Keratinocyte (primary cell): ENCODE measurements around the gene TELO2. TPM values are rescaled to one million over a fixed set of nuclear protein-coding genes. Genes with fewer than 3 reads are reported as not detected.
A peak's percentile ranks its signal among the peaks of the same experiment; 100 is the strongest.

Experiments used
- DNase-seq: peaks from one replicate; pipeline ENCODE4 v3.0.0-alpha.2; 2011; ENCODE audit warnings: low read depth, missing footprints, low spot score
- FAIRE-seq: peaks from 2 replicates; lab custom pipeline; 2011; peaks lifted over from hg19 to GRCh38; lab: Jason Lieb, UNC
- H2AFZ ChIP-seq: 2 replicates; pipeline ENCODE4 v1.6.0; 2012; ENCODE audit warnings: low read length, control low read depth, inconsistent platforms; ENCODE audit not compliant: control insufficient read depth
- H3K27ac ChIP-seq: 2 replicates; pipeline ENCODE4 v1.5.1; 2011; ENCODE audit warnings: low read length; ENCODE audit not compliant: control insufficient read depth, insufficient read depth
- H3K27me3 ChIP-seq: 3 replicates; pipeline ENCODE4 v1.6.0; 2011; ENCODE audit warnings: low read length; ENCODE audit not compliant: control insufficient read depth, insufficient read depth; ENCODE audit errors: extremely low read depth
- H3K36me3 ChIP-seq, 2 experiments: 2 replicates in 1 of 2; 3 replicates in 1 of 2; pipeline ENCODE4 v1.5.1; 2011; ENCODE audit warnings: low read length in 2 of 2, mild to moderate bottlenecking in 1 of 2; ENCODE audit not compliant: control insufficient read depth in 2 of 2, insufficient read depth in 2 of 2; ENCODE audit errors: extremely low read depth in 1 of 2
- H3K4me1 ChIP-seq: 3 replicates; pipeline ENCODE4 v1.5.1; 2011; ENCODE audit warnings: low read length; ENCODE audit not compliant: control insufficient read depth, insufficient read depth; ENCODE audit errors: extremely low read depth
- H3K4me2 ChIP-seq: 3 replicates; pipeline ENCODE4 v1.6.0; 2011; ENCODE audit warnings: low read depth, low read length; ENCODE audit not compliant: control insufficient read depth, insufficient read depth; ENCODE audit errors: extremely low read depth
- H3K4me3 ChIP-seq, 3 experiments: fragments of 200-600 bp in 1 of 3; sonication (generic) in 1 of 3; 2 replicates in 2 of 3; 3 replicates in 1 of 3; pipeline ENCODE4 v1.5.1; 2011 to 2016; ENCODE audit warnings: low read length in 3 of 3, mild to moderate bottlenecking in 3 of 3, control low read depth in 2 of 3, inconsistent platforms in 1 of 3, low read depth in 1 of 3, mixed read lengths in 1 of 3, mixed run types in 1 of 3, moderate library complexity in 1 of 3; ENCODE audit not compliant: control insufficient read depth in 2 of 3, insufficient read depth in 2 of 3; ENCODE audit errors: extremely low read depth in 1 of 3
- H3K79me2 ChIP-seq: 2 replicates; pipeline ENCODE4 v1.6.0; 2012; ENCODE audit warnings: low read length; ENCODE audit not compliant: control insufficient read depth, insufficient read depth
- H3K9ac ChIP-seq: 3 replicates; pipeline ENCODE4 v1.6.0; 2011; ENCODE audit warnings: low read length; ENCODE audit not compliant: control insufficient read depth, insufficient read depth; ENCODE audit errors: extremely low read depth
- H3K9me1 ChIP-seq: 3 replicates; pipeline ENCODE4 v1.6.0; 2011; ENCODE audit warnings: low read length; ENCODE audit not compliant: control insufficient read depth, insufficient read depth; ENCODE audit errors: extremely low read depth
- H3K9me3 ChIP-seq: 2 replicates; pipeline ENCODE4 v1.5.1; 2012; ENCODE audit warnings: low read depth, low read length; ENCODE audit not compliant: control insufficient read depth
- H4K20me1 ChIP-seq: 3 replicates; pipeline ENCODE4 v1.6.0; 2011; ENCODE audit warnings: low read length; ENCODE audit not compliant: control insufficient read depth, insufficient read depth; ENCODE audit errors: extremely low read depth
- CTCF ChIP-seq, 3 experiments: IDR thresholded peaks in 1 of 3; conservative IDR thresholded peaks in 1 of 3; optimal IDR thresholded peaks in 1 of 3; 2 replicates in 2 of 3; 3 replicates in 1 of 3; pipeline versions ENCODE3 to v1.5.1; 2011; ENCODE audit warnings: low read length in 3 of 3, mild to moderate bottlenecking in 3 of 3, moderate library complexity in 2 of 3, control low read depth in 1 of 3, inconsistent platforms in 1 of 3; ENCODE audit not compliant: insufficient read depth in 2 of 3; ENCODE audit errors: extremely low read depth in 1 of 3
- EZH2 ChIP-seq: IDR thresholded peaks from one replicate; pipeline ENCODE4 v1.6.1; 2012; ENCODE audit warnings: inconsistent platforms, mild to moderate bottlenecking, low read length, moderate library complexity
- dilution Hi-C: fragments of 300-500 bp; cut with MboI; formaldehyde crosslinking; loops from one replicate; pipeline ENCODE4 v1.7.0; 2020; ENCODE audit warnings: low sequenced_read_pairs; ENCODE audit not compliant: extremely low pct_ligation_motif_present
- polyA plus RNA-seq, 5 experiments: library from polyadenylated mRNA; depleted of rRNA in 3 of 5; stranded (reverse) in 3 of 5; stranded (forward) in 1 of 5; unstranded in 1 of 5; fragments of >200 nt; gene quantifications; 1 replicate in 1 of 5; 2 replicates in 3 of 5; 3 replicates in 1 of 5; pipeline versions ENCODE4 v1.2.1 to v1.2.3, GENCODE V29; 2011 to 2012; ENCODE audit warnings: missing spikeins in 2 of 5, low read depth in 1 of 5, low replicate concordance in 1 of 5

Gene TELO2
- polyA plus RNA-seq, 1 donor (not counting 4 experiments of a cell fraction or from before 2014, with no cell fraction given) = 7.9 TPM

DNA sequence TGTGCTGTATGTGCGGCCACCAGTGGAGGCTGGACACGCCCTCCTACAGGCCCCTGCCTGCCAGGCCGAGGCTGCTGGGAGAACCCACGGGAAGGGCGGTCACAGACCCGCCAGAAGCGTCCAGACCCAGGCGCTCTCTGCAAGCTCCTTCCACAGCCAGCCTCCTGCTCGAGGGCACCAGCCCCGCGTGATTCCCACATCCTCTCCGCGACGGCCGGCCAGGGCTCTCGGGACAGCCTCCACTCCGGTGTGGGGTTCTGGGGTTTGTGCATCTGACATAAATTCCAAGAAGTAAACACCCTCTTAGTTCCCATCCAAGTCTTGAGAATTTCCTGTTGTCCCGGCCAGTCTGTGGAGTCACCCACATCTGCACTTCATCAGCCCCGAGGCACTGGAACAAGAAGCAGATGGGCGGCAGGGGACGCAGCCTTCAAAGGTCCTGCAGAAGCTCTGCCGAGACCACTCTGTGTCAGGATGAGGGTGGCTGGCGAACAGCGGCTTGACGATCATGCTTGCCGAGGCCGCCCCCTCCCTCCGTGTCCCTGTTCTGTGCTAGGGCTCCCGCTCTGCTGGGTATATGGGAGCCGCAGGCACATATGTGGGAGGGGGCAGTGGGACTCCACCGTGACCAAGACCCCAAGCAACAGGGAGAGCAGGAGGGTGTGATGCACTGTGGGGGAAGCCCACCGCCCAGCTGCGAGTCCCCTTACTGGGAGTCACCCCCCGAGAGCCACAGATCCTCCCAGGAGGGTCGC is 37.9 kb downstream of the TELO2 start:
- H4K20me1 ChIP-seq = no peaks in the 10 kb centered on the region
- H3K9me3 ChIP-seq = no peaks in the 10 kb centered on the region
- DNase-seq = no peak
- peak overlapping the region; percentile 75 for H3K4me2 ChIP-seq
- no peaks in the 10 kb centered on the region for H3K79me2 ChIP-seq
- H3K9me1 ChIP-seq = no peaks in the 10 kb centered on the region
- H3K4me3 ChIP-seq = peak overlapping the region in 1 of 3 experiments; percentile 11
- peak overlapping the region; percentile 37 for H3K9ac ChIP-seq
- peaks cover 0 to 1% of the 10 kb centered on the region in 2 experiments for H3K36me3 ChIP-seq
- H2AFZ ChIP-seq = peak overlapping the region; percentile 53
- peaks cover 6% of the 10 kb centered on the region for H3K27me3 ChIP-seq
- no peak for TF ChIP-seq EZH2
- TF ChIP-seq CTCF (optimal IDR thresholded peaks at IDR 0.05 in 1 of 3, IDR thresholded peaks at IDR 0.05 in 1 of 3, conservative IDR thresholded peaks at IDR 0.05 in 1 of 3; ENCODE audit: extremely low read depth in 1 of 3, insufficient read depth in 2 of 3, low read length in 3 of 3) = no peak
- FAIRE-seq = peak; percentile 9
- dilution Hi-C loops = no loop called here
- peaks cover 49% of the 10 kb centered on the region for H3K4me1 ChIP-seq
- peak overlapping the region; percentile 39 for H3K27ac ChIP-seq

- dilution Hi-C loops = no loop called here
- H3K27ac ChIP-seq = no peak overlapping the region
Observed at GRCh38 chr16:1531638-1531910, 38.4 kb downstream of the TELO2 start.

More at GRCh38 chr16:1531638-1531910, 38.4 kb downstream of the TELO2 start:
- Histone ChIP-seq H2AFZ (no peak overlapping the region), H3K4me3 (no peak overlapping the region), H3K27me3 (peaks cover 6% of the 10 kb centered on the region), H3K9me3 (no peaks in the 10 kb centered on the region), H3K9me1 (no peaks in the 10 kb centered on the region), H3K4me2 (no peak overlapping the region), H3K36me3 (peaks cover 0 to 4% of the 10 kb centered on the region in 2 experiments), H3K4me1 (peaks cover 49% of the 10 kb centered on the region), H3K9ac (no peak overlapping the region), H4K20me1 (no peaks in the 10 kb centered on the region), H3K79me2 (no peaks in the 10 kb centered on the region)
- TF ChIP-seq CTCF (optimal IDR thresholded peaks at IDR 0.05 in 1 of 3, IDR thresholded peaks at IDR 0.05 in 1 of 3, conservative IDR thresholded peaks at IDR 0.05 in 1 of 3; ENCODE audit: extremely low read depth in 1 of 3, insufficient read depth in 2 of 3, low read length in 3 of 3) (no peak), EZH2 (no peak)
- no peak for DNase-seq
- no peak for FAIRE-seq
